K562 (cell line): ENCODE data around the gene PHC3. TPM values are rescaled to one million over a fixed set of nuclear protein-coding genes. Genes with fewer than 3 reads are reported as not detected.

ENCODE experiments used
- BHLHE40 ChIP-seq: IDR thresholded peaks from 2 replicates; pipeline ENCODE4 v1.6.1; 2011; ENCODE audit warnings: low read length, improper control_type of control experiment
- CBX1 ChIP-seq: sonication (generic); IDR thresholded peaks from 2 replicates; pipeline ENCODE4 v1.6.1; 2016; ENCODE audit warnings: antibody characterized with exemption, low read depth, mild to moderate bottlenecking
- CEBPG ChIP-seq, 3 experiments: fragments of 200-800 bp in 1 of 3; sonication (Bioruptor generic) in 1 of 3; sonication (generic) in 1 of 3; formaldehyde crosslinking in 1 of 3; IDR thresholded peaks in 2 of 3; conservative IDR thresholded peaks in 1 of 3; 2 replicates each; pipeline versions ENCODE4 v1.6.1 to v1.8.0; 2016 to 2022; ENCODE audit warnings: missing compliant biosample characterization in 2 of 3, missing genetic modification characterization in 2 of 3, mild to moderate bottlenecking in 1 of 3, missing genetic modification reagents in 1 of 3
- CHCHD3 ChIP-seq: fragments of 250-450 bp; sonication (Bioruptor Pico); IDR thresholded peaks from 2 replicates; pipeline ENCODE4 v2.1.2; 2022; ENCODE audit warnings: mild to moderate bottlenecking
- ELF1 ChIP-seq: fragments of 200-800 bp; sonication (Bioruptor generic); IDR thresholded peaks from 2 replicates; pipeline ENCODE4 v1.6.1; 2016; ENCODE audit warnings: missing genetic modification characterization, missing compliant biosample characterization
- EWSR1 ChIP-seq: fragments of 450-650 bp; IDR thresholded peaks from 2 replicates; pipeline ENCODE4 v1.6.1; 2018; ENCODE audit warnings: borderline replicate concordance, mild to moderate bottlenecking, low read depth, moderate library complexity; ENCODE audit not compliant: partially characterized antibody
- FOXM1 ChIP-seq, 2 experiments: fragments of 450-650 bp in 1 of 2; sonication (generic) in 1 of 2; formaldehyde crosslinking in 1 of 2; IDR thresholded peaks; 2 replicates each; pipeline versions ENCODE4 v1.6.1 to v1.9.0; 2017 to 2022; ENCODE audit warnings: low read depth in 2 of 2, mild to moderate bottlenecking in 2 of 2, missing genetic modification reagents in 1 of 2, moderate library complexity in 1 of 2
- ILF3 ChIP-seq: fragments of 450-650 bp; IDR thresholded peaks from 2 replicates; pipeline ENCODE4 v1.6.1; 2018; ENCODE audit warnings: antibody characterized with exemption, mild to moderate bottlenecking, moderate library complexity, borderline replicate concordance
- KDM5B ChIP-seq: fragments of 200-600 bp; sonication (generic); IDR thresholded peaks from 2 replicates; pipeline ENCODE4 v1.6.1; 2012; ENCODE audit warnings: low read depth, mild to moderate bottlenecking, moderate library complexity, low read length, control low read depth, inconsistent platforms; ENCODE audit not compliant: insufficient replicate concordance
- KHSRP ChIP-seq: fragments of 450-650 bp; IDR thresholded peaks from 2 replicates; pipeline ENCODE4 v1.6.1; 2017
- MCM7 ChIP-seq, 2 experiments: fragments of 450-650 bp; IDR thresholded peaks; 2 replicates each; pipeline ENCODE4 v1.6.1; 2016 to 2018
- PHF21A ChIP-seq: fragments of 450-650 bp; IDR thresholded peaks from 2 replicates; pipeline ENCODE4 v1.6.1; 2017; ENCODE audit warnings: low read depth, borderline replicate concordance
- PPARD ChIP-seq: fragments of 250-450 bp; sonication (Bioruptor Pico); IDR thresholded peaks from 2 replicates; pipeline ENCODE4 v1.8.0; 2022; ENCODE audit warnings: inconsistent platforms, mild to moderate bottlenecking, moderate library complexity
- PRPF4 ChIP-seq: fragments of 200-400 bp; formaldehyde crosslinking; IDR thresholded peaks from one replicate; pipeline ENCODE4 v1.6.1; 2017; ENCODE audit warnings: low read length, low read depth, mild to moderate bottlenecking; ENCODE audit not compliant: insufficient read depth, poor library complexity, severe bottlenecking
- TCF3 ChIP-seq: sonication (generic); formaldehyde crosslinking; IDR thresholded peaks from 2 replicates; pipeline ENCODE4 v1.4.0; 2020; ENCODE audit warnings: mild to moderate bottlenecking, missing genetic modification reagents
- TEAD2 ChIP-seq: fragments of 450-650 bp; IDR thresholded peaks from 2 replicates; pipeline ENCODE4 v1.6.1; 2016; ENCODE audit warnings: missing genetic modification characterization, control low read depth, missing compliant biosample characterization
- TRIM24 ChIP-seq, 2 experiments: fragments of 450-650 bp; IDR thresholded peaks; 2 replicates each; pipeline ENCODE4 v1.6.1; 2016
- ZC3H11A ChIP-seq: IDR thresholded peaks from 2 replicates; pipeline ENCODE4 v1.6.1; 2012; ENCODE audit warnings: low read depth, low read length, improper control_type of control experiment
- ZNF3 ChIP-seq: fragments of 250-450 bp; sonication (Bioruptor Pico); IDR thresholded peaks from 2 replicates; pipeline ENCODE4 v1.5.0; 2021; ENCODE audit warnings: mild to moderate bottlenecking, moderate library complexity
- ZNF584 ChIP-seq: fragments of 200-800 bp; sonication (Bioruptor generic); IDR thresholded peaks from 2 replicates; pipeline ENCODE4 v1.6.1; 2016; ENCODE audit warnings: low read depth, mild to moderate bottlenecking, missing genetic modification characterization, missing compliant biosample characterization
- polyA plus RNA-seq, 8 experiments: library from polyadenylated mRNA; depleted of rRNA in 4 of 8; stranded (reverse) in 5 of 8; unstranded in 3 of 8; fragments of >200 nt; fragmentation: Nextera tagmentation in 2 of 8; fragmentation: Illumina TruSeq in 1 of 8; extraction: Ambion mirVana in 2 of 8; extraction: Trizol in 1 of 8; gene quantifications; 2 replicates each; pipeline versions ENCODE4 v1.2.1 to v1.2.3, GENCODE V29; 2011 to 2014; ENCODE audit warnings: inconsistent platforms in 1 of 8, missing spikeins in 1 of 8
- total RNA-seq, 7 experiments: library from RNA; depleted of rRNA in 6 of 7; stranded (reverse); fragments of >200 nt in 6 of 7; fragmentation: Illumina TruSeq in 2 of 7; extraction: Trizol in 2 of 7; gene quantifications; 2 replicates each; pipeline versions ENCODE4 v1.2.1 to v1.2.3, GENCODE V29; 2011 to 2021; ENCODE audit warnings: low replicate concordance in 1 of 7
- TF ChIP-seq, protein P1 (sequence below): sonication (generic); formaldehyde crosslinking; IDR thresholded peaks from 2 replicates; pipeline ENCODE4 v1.8.1; 2022; ENCODE audit warnings: missing genetic modification reagents
- TF ChIP-seq, protein P2 (sequence below): fragments of 250-450 bp; sonication (Bioruptor Pico); IDR thresholded peaks from 2 replicates; pipeline ENCODE4 v1.4.0; 2020; ENCODE audit warnings: mild to moderate bottlenecking, moderate library complexity
- TF ChIP-seq, protein P3 (sequence below), 2 experiments: fragments of 200-800 bp in 1 of 2; sonication (Bioruptor generic) in 1 of 2; sonication (generic) in 1 of 2; formaldehyde crosslinking in 1 of 2; IDR thresholded peaks in 1 of 2; conservative IDR thresholded peaks in 1 of 2; 2 replicates each; pipeline versions ENCODE4 v1.5.0 to v1.6.1; 2016 to 2020; ENCODE audit warnings: missing compliant biosample characterization in 1 of 2, missing genetic modification characterization in 1 of 2, missing genetic modification reagents in 1 of 2

The PHC3 gene
- total and polyA plus RNA-seq, 9 of the 15 experiments (the other 6 are each of a cell fraction or from before 2014, with no cell fraction given): 3.1 to 21.6 (median 10.5) TPM

DNA sequence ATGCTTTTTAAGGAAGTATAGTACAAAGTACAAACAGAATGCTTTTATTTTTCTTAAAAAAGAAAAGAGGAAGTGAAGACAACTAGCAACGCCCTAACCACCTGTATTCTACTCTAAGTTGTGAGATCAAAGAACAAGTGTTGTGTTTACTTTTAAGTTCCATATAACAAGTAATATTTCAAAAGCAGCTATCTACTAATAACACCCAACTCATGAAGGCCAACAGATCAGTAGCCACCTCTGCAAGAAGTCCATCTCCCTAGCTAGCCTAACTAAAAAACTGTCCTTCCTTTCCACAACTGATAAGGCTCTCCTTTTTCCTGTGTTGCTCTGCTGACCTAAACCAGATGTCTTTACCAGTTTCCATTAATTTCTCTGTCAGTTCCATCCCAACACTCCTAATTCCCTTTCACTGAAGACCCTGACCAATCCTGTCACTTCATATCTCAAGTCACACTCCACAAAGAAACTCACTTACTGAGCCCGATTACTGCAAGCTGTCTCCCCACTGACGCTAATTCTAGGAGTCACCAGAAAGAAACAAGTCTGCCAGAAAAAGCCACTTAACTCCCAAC lies 26.9 kb downstream of the PHC3 start (continued):
- no peak for TF ChIP-seq CHCHD3 (CRISPR knock-in tag)
- peak; percentile 63 for TF ChIP-seq TCF3
- TF ChIP-seq, protein P1, sequence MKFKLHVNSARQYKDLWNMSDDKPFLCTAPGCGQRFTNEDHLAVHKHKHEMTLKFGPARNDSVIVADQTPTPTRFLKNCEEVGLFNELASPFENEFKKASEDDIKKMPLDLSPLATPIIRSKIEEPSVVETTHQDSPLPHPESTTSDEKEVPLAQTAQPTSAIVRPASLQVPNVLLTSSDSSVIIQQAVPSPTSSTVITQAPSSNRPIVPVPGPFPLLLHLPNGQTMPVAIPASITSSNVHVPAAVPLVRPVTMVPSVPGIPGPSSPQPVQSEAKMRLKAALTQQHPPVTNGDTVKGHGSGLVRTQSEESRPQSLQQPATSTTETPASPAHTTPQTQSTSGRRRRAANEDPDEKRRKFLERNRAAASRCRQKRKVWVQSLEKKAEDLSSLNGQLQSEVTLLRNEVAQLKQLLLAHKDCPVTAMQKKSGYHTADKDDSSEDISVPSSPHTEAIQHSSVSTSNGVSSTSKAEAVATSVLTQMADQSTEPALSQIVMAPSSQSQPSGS (CRISPR knock-in tag): no peak
- no peak for TF ChIP-seq CEBPG (CRISPR knock-in tag; IDR thresholded peaks at IDR 0.05)
- no peak for TF ChIP-seq CEBPG (tag; conservative IDR thresholded peaks at IDR 0.05 in 1 of 2, IDR thresholded peaks at IDR 0.05 in 1 of 2)
- no peak for TF ChIP-seq KHSRP
- no peak for TF ChIP-seq PPARD (CRISPR knock-in tag)
- TF ChIP-seq ZNF3 (CRISPR knock-in tag): no peak
- TF ChIP-seq TRIM24 (IDR thresholded peaks at IDR 0.05): peak; percentile 9 to 52; a peak in 1 of 4 replicates
- TF ChIP-seq TEAD2 (tag): no peak
- TF ChIP-seq KDM5B: no peak
- TF ChIP-seq PHF21A: no peak
- no peak for TF ChIP-seq ZC3H11A
- no peak for TF ChIP-seq CBX1
- TF ChIP-seq EWSR1: no peak
- TF ChIP-seq FOXM1 (IDR thresholded peaks at IDR 0.05; ENCODE audit: low read depth): peak; percentile 72
- TF ChIP-seq FOXM1 (CRISPR knock-in tag; IDR thresholded peaks at IDR 0.05; ENCODE audit: low read depth): no peak
- no peak for TF ChIP-seq PRPF4
- no peak for TF ChIP-seq ZNF584 (CRISPR knock-in tag)
- no peak for TF ChIP-seq ILF3
- TF ChIP-seq, protein P2, sequence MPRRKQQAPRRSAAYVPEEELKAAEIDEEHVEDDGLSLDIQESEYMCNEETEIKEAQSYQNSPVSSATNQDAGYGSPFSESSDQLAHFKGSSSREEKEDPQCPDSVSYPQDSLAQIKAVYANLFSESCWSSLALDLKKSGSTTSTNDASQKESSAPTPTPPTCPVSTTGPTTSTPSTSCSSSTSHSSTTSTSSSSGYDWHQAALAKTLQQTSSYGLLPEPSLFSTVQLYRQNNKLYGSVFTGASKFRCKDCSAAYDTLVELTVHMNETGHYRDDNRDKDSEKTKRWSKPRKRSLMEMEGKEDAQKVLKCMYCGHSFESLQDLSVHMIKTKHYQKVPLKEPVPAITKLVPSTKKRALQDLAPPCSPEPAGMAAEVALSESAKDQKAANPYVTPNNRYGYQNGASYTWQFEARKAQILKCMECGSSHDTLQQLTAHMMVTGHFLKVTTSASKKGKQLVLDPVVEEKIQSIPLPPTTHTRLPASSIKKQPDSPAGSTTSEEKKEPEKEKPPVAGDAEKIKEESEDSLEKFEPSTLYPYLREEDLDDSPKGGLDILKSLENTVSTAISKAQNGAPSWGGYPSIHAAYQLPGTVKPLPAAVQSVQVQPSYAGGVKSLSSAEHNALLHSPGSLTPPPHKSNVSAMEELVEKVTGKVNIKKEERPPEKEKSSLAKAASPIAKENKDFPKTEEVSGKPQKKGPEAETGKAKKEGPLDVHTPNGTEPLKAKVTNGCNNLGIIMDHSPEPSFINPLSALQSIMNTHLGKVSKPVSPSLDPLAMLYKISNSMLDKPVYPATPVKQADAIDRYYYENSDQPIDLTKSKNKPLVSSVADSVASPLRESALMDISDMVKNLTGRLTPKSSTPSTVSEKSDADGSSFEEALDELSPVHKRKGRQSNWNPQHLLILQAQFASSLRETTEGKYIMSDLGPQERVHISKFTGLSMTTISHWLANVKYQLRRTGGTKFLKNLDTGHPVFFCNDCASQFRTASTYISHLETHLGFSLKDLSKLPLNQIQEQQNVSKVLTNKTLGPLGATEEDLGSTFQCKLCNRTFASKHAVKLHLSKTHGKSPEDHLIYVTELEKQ (CRISPR knock-in tag): no peak
- no peak for TF ChIP-seq BHLHE40
- TF ChIP-seq, protein P3, sequence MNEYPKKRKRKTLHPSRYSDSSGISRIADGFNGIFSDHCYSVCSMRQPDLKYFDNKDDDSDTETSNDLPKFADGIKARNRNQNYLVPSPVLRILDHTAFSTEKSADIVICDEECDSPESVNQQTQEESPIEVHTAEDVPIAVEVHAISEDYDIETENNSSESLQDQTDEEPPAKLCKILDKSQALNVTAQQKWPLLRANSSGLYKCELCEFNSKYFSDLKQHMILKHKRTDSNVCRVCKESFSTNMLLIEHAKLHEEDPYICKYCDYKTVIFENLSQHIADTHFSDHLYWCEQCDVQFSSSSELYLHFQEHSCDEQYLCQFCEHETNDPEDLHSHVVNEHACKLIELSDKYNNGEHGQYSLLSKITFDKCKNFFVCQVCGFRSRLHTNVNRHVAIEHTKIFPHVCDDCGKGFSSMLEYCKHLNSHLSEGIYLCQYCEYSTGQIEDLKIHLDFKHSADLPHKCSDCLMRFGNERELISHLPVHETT (CRISPR knock-in tag; conservative IDR thresholded peaks at IDR 0.05 in 1 of 2, IDR thresholded peaks at IDR 0.05 in 1 of 2): no peak
- no peak for TF ChIP-seq ELF1 (tag)
- no peak for TF ChIP-seq MCM7 (IDR thresholded peaks at IDR 0.05)
